A549 (cell line): ENCODE measurements around the gene CMIP.

Source experiments
- CHD2 ChIP-seq: fragments of 150-350 bp; IDR thresholded peaks from 2 replicates; pipeline ENCODE4 v1.6.1; 2014; ENCODE audit warnings: low read length; ENCODE audit not compliant: partially characterized antibody
- EP300 ChIP-seq, 2 experiments: fragments of >200 bp; sonication (Bioruptor Twin); formaldehyde crosslinking; IDR thresholded peaks; 2 replicates in 1 of 2; 3 replicates in 1 of 2; pipeline ENCODE4 v1.6.1; 2016 to 2017
- ESRRA ChIP-seq: fragments of 150-350 bp; IDR thresholded peaks from 2 replicates; pipeline ENCODE4 v1.6.1; 2014; ENCODE audit warnings: mild to moderate bottlenecking, low read length, borderline replicate concordance
- FOSL2 ChIP-seq, 2 experiments: fragments of 450-650 bp in 1 of 2; fragments of >200 bp in 1 of 2; sonication (Bioruptor Twin) in 1 of 2; formaldehyde crosslinking; IDR thresholded peaks; 2 replicates each; pipeline versions ENCODE4 v1.5.0 to v1.6.1; 2016 to 2020; ENCODE audit warnings: mild to moderate bottlenecking in 1 of 2, moderate library complexity in 1 of 2
- GATA3 ChIP-seq: IDR thresholded peaks from 2 replicates; pipeline ENCODE4 v1.6.1; 2012; ENCODE audit warnings: borderline replicate concordance
- JUN ChIP-seq, 2 experiments: fragments of >200 bp; sonication (Bioruptor Twin); formaldehyde crosslinking; IDR thresholded peaks; 2 replicates in 1 of 2; 3 replicates in 1 of 2; pipeline ENCODE4 v1.6.1; 2016 to 2017
- KDM1A ChIP-seq: fragments of 200-600 bp; sonication (generic); IDR thresholded peaks from 2 replicates; pipeline ENCODE4 v1.6.1; 2016; ENCODE audit warnings: low read depth, mild to moderate bottlenecking
- MAFK ChIP-seq: fragments of 450-650 bp; IDR thresholded peaks from 2 replicates; pipeline ENCODE4 v1.6.1; 2014; ENCODE audit not compliant: partially characterized antibody
- POLR2A ChIP-seq: IDR thresholded peaks from 2 replicates; pipeline ENCODE4 v1.6.1; 2012; ENCODE audit warnings: mild to moderate bottlenecking, low read length
- SREBF2 ChIP-seq: fragments of 450-650 bp; IDR thresholded peaks from 2 replicates; pipeline ENCODE4 v1.6.1; 2014; ENCODE audit warnings: mild to moderate bottlenecking, moderate library complexity
- TF ChIP-seq, protein P1 (sequence below): fragments of >200 bp; sonication (Bioruptor Twin); formaldehyde crosslinking; IDR thresholded peaks from 3 replicates; pipeline ENCODE4 v1.5.1; 2016

DNA sequence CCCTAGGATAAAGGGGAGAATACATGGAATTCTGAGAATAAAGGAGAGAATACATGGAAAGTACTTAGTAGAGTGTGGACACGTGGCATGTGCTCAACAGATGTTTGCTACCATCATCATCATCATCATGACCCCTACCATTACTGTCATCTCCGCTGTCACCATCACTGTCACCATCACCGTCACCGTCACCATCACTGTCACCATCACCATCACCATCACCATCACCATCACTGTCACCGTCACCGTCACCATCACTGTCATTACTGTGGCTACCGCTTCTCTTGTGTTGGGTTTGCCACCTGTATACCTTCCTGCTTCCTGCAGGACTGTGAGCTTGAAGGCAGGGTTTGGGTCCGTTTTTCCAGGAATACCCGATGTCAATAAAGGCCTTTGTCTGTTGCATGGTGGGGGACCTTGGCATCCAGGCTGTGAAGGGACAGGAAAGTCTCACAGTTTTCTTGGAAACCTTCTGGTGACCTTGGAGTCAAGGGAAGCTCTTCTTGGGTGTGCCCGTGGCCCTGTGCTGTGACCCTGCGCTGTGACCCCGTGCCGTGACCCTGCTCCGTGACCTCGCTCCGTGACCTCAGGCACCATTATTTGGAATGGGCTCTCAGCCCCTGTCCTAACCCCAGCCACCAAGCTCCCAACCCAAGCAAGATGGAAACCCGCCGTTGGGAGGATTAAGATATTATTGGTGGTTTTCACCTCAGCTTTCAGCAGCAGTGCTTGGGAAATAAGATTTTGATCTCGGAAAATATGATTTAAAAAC, 14.4 kb downstream of the CMIP start:
- TF ChIP-seq FOSL2 (IDR thresholded peaks at IDR 0.05) (no peak), FOSL2 (CRISPR knock-in tag; IDR thresholded peaks at IDR 0.05) (no peak), EP300 (IDR thresholded peaks at IDR 0.05) (no peak), MAFK (no peak), POLR2A (no peak), JUN (IDR thresholded peaks at IDR 0.05) (no peak), CHD2 (no peak), SREBF2 (no peak), ESRRA (no peak), GATA3 (no peak), KDM1A (no peak)
- TF ChIP-seq, protein P1, sequence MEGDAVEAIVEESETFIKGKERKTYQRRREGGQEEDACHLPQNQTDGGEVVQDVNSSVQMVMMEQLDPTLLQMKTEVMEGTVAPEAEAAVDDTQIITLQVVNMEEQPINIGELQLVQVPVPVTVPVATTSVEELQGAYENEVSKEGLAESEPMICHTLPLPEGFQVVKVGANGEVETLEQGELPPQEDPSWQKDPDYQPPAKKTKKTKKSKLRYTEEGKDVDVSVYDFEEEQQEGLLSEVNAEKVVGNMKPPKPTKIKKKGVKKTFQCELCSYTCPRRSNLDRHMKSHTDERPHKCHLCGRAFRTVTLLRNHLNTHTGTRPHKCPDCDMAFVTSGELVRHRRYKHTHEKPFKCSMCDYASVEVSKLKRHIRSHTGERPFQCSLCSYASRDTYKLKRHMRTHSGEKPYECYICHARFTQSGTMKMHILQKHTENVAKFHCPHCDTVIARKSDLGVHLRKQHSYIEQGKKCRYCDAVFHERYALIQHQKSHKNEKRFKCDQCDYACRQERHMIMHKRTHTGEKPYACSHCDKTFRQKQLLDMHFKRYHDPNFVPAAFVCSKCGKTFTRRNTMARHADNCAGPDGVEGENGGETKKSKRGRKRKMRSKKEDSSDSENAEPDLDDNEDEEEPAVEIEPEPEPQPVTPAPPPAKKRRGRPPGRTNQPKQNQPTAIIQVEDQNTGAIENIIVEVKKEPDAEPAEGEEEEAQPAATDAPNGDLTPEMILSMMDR = no peak
